HepG2 (cell line): Measurements from ENCODE around the gene SREBF1. TPM values are rescaled to one million over a fixed set of nuclear protein-coding genes. Genes with fewer than 3 reads are reported as not detected.

Experiments used
- ARID5B ChIP-seq: IDR thresholded peaks from 2 replicates; pipeline ENCODE4 v1.4.0; 2020; ENCODE audit warnings: mild to moderate bottlenecking, missing genetic modification reagents
- ASH2L ChIP-seq: fragments of 300-600, 200-600 bp; sonication (generic); IDR thresholded peaks from 2 replicates; pipeline ENCODE4 v1.7.0; 2017; ENCODE audit warnings: low read depth, mild to moderate bottlenecking, moderate library complexity, mixed read lengths, low read length; ENCODE audit not compliant: insufficient read length
- CC2D1A ChIP-seq: sonication (generic); formaldehyde crosslinking; IDR thresholded peaks from 2 replicates; pipeline ENCODE4 v1.8.1; 2023; ENCODE audit warnings: mild to moderate bottlenecking, missing genetic modification reagents
- DDIT3 ChIP-seq: sonication (generic); formaldehyde crosslinking; IDR thresholded peaks from 2 replicates; pipeline ENCODE4 v1.4.0; 2020; ENCODE audit warnings: mild to moderate bottlenecking, missing genetic modification reagents
- ELF3 ChIP-seq: IDR thresholded peaks from 2 replicates; pipeline ENCODE4 v1.6.1; 2016; ENCODE audit warnings: missing genetic modification reagents, missing compliant biosample characterization
- FOSL2 ChIP-seq: sonication (generic); formaldehyde crosslinking; IDR thresholded peaks from 2 replicates; pipeline ENCODE4 v1.4.0; 2020; ENCODE audit warnings: missing genetic modification reagents
- HBP1 ChIP-seq: IDR thresholded peaks from 2 replicates; pipeline ENCODE4 v1.6.1; 2016; ENCODE audit warnings: low read depth, control low read depth
- HDAC6 ChIP-seq: fragments of 200-600 bp; sonication (generic); IDR thresholded peaks from 2 replicates; pipeline ENCODE4 v1.7.0; 2017; ENCODE audit warnings: mild to moderate bottlenecking, antibody characterized with exemption, low read length, low read depth
- MAZ ChIP-seq, 2 experiments: sonication (generic) in 1 of 2; formaldehyde crosslinking in 1 of 2; IDR thresholded peaks; 2 replicates each; pipeline versions ENCODE4 v1.5.0 to v1.6.1; 2012 to 2020; ENCODE audit warnings: low read depth in 2 of 2, mild to moderate bottlenecking in 2 of 2, borderline replicate concordance in 1 of 2, improper control_type of control experiment in 1 of 2, low read length in 1 of 2, missing genetic modification reagents in 1 of 2, moderate library complexity in 1 of 2
- RARG ChIP-seq: sonication (generic); formaldehyde crosslinking; IDR thresholded peaks from 2 replicates; pipeline ENCODE4 v1.4.0; 2020; ENCODE audit warnings: low read depth, mild to moderate bottlenecking, missing genetic modification reagents
- SIX4 ChIP-seq: sonication (generic); formaldehyde crosslinking; IDR thresholded peaks from 2 replicates; pipeline ENCODE4 v1.4.0; 2020; ENCODE audit warnings: missing genetic modification reagents
- SNRNP70 ChIP-seq: fragments of 200-400 bp; formaldehyde crosslinking; IDR thresholded peaks from 2 replicates; pipeline ENCODE4 v1.6.1; 2017; ENCODE audit warnings: mild to moderate bottlenecking, low read depth, low read length, moderate library complexity
- ZBTB38 ChIP-seq: sonication (generic); formaldehyde crosslinking; IDR thresholded peaks from 2 replicates; pipeline ENCODE4 v1.5.1; 2020; ENCODE audit warnings: mild to moderate bottlenecking, missing genetic modification reagents
- ZFYVE20 ChIP-seq: sonication (generic); formaldehyde crosslinking; IDR thresholded peaks from 2 replicates; pipeline ENCODE4 v1.8.0; 2023; ENCODE audit warnings: low read depth, mild to moderate bottlenecking, moderate library complexity, missing genetic modification reagents, borderline replicate concordance
- ZNF256 ChIP-seq: sonication (generic); formaldehyde crosslinking; conservative IDR thresholded peaks from 2 replicates; pipeline ENCODE4 v1.4.0; 2020; ENCODE audit warnings: missing genetic modification reagents
- ZNF614 ChIP-seq: IDR thresholded peaks from 2 replicates; pipeline ENCODE4 v1.6.1; 2018; ENCODE audit warnings: missing biosample characterization, missing genetic modification reagents, inconsistent platforms, borderline replicate concordance
- ZNF776 ChIP-seq: sonication (generic); formaldehyde crosslinking; IDR thresholded peaks from 2 replicates; pipeline ENCODE4 v1.4.0; 2020; ENCODE audit warnings: mild to moderate bottlenecking, missing genetic modification reagents
- ZNF800 ChIP-seq: sonication (generic); formaldehyde crosslinking; IDR thresholded peaks from 2 replicates; pipeline ENCODE4 v1.4.0; 2020; ENCODE audit warnings: missing genetic modification reagents
- ZSCAN9 ChIP-seq: IDR thresholded peaks from 2 replicates; pipeline ENCODE4 v1.6.1; 2016; ENCODE audit warnings: borderline replicate concordance
- polyA plus RNA-seq, 8 experiments: library from polyadenylated mRNA; depleted of rRNA in 3 of 8; stranded (reverse) in 7 of 8; unstranded in 1 of 8; fragments of >200 nt; fragmentation: Illumina TruSeq in 4 of 8; extraction: Trizol in 4 of 8; gene quantifications; 2 replicates each; pipeline versions ENCODE4 v1.2.1 to v1.2.3, GENCODE V29; 2011 to 2016; ENCODE audit warnings: low read depth in 4 of 8, missing spikeins in 1 of 8, mixed read lengths in 1 of 8; ENCODE audit not compliant: insufficient read depth in 1 of 8
- total RNA-seq, 5 experiments: library from RNA; depleted of rRNA; stranded (reverse); fragments of >200 nt; fragmentation: Illumina TruSeq; extraction: Trizol; gene quantifications; 2 replicates each; pipeline ENCODE4 v1.2.3, GENCODE V29; 2016; ENCODE audit warnings: low read depth in 1 of 5
- TF ChIP-seq, protein P1 (sequence below): sonication (generic); formaldehyde crosslinking; IDR thresholded peaks from 2 replicates; pipeline ENCODE4 v1.4.0; 2020; ENCODE audit warnings: missing genetic modification reagents

SREBF1 gene
- total and polyA plus RNA-seq, 2 of the 13 experiments (the other 11 are each of a cell fraction or from before 2014, with no cell fraction given) = 34.3 to 38.0 TPM

DNA sequence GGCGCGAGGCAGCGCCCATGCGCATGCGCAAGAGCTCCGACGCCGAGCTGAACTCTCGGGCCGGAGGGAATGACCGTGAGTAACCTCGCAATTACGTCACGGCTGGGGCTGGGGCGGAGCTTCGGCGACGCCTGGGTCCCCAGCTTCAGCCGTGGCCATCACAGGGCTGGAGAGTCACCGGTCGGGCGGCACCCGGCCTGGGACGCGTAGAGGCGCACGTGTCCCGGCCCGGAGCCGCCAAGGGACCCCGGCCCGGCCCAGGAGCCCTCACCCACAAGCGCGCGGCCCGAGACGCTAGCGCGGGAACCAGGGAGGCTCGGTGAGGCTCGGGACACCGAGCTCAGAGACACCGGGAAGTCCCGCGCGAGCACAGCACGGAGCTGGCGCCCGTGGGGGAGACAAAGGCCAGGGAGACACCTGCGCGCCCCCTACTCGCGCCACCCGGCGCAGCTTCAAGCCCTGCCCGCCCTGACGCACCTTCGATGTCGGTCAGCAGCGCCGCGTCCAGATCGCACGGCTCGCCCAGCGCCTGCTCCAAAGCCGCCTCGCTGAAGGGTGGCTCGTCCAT lies 452 bp downstream of the SREBF1 start (continued):
- TF ChIP-seq ARID5B (CRISPR knock-in tag) = peak; percentile 68
- no peak for TF ChIP-seq ZFYVE20
- peak; percentile 48; the same call in 1 of the 2 replicates for TF ChIP-seq ZNF614
- TF ChIP-seq ZNF800 = peak; percentile 86
- peak; percentile 29 for TF ChIP-seq ZBTB38
- no peak for TF ChIP-seq SNRNP70
- no peak for TF ChIP-seq CC2D1A
- no peak; the same call in 1 of the 2 replicates for TF ChIP-seq ZSCAN9
- TF ChIP-seq MAZ (IDR thresholded peaks at IDR 0.05; ENCODE audit: borderline replicate concordance, low read depth, low read length) = no peak
- peak; percentile 46 for TF ChIP-seq MAZ (CRISPR knock-in tag; IDR thresholded peaks at IDR 0.05; ENCODE audit: low read depth)
- peak; percentile 65 for TF ChIP-seq ASH2L
- TF ChIP-seq FOSL2 (CRISPR knock-in tag) = peak; percentile 68
- TF ChIP-seq HBP1 = peak; percentile 61; the same call in 1 of the 2 replicates
- peak; percentile 11; the same call in 1 of the 2 replicates for TF ChIP-seq RARG (CRISPR knock-in tag)
- TF ChIP-seq ZNF256 (CRISPR knock-in tag) = 0 out of 2 replicates have a peak, but pooled peaks have one; percentile 18
- peak; percentile 43; the same call in 1 of the 2 replicates for TF ChIP-seq SIX4
- peak; percentile 79 for TF ChIP-seq ZNF776 (CRISPR knock-in tag)
- TF ChIP-seq ELF3 (CRISPR knock-in tag) = 0 out of 2 replicates have a peak, but pooled peaks have one; percentile 32
- TF ChIP-seq HDAC6 = no peak
- TF ChIP-seq, protein P1, sequence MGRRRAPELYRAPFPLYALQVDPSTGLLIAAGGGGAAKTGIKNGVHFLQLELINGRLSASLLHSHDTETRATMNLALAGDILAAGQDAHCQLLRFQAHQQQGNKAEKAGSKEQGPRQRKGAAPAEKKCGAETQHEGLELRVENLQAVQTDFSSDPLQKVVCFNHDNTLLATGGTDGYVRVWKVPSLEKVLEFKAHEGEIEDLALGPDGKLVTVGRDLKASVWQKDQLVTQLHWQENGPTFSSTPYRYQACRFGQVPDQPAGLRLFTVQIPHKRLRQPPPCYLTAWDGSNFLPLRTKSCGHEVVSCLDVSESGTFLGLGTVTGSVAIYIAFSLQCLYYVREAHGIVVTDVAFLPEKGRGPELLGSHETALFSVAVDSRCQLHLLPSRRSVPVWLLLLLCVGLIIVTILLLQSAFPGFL (CRISPR knock-in tag) = no peak
- TF ChIP-seq DDIT3 (CRISPR knock-in tag) = no peak
